K562 (cell line): Measurements from ENCODE around the gene PTPRE. TPM values are rescaled to one million over a fixed set of nuclear protein-coding genes. Genes with fewer than 3 reads are reported as not detected.

Experiments used
- BMI1 ChIP-seq: fragments of 150-350 bp; IDR thresholded peaks from 2 replicates; pipeline ENCODE4 v1.6.1; 2014; ENCODE audit warnings: low read length
- CHD4 ChIP-seq: fragments of 200-600 bp; sonication (generic); IDR thresholded peaks from 3 replicates; pipeline ENCODE4 v1.6.1; 2012; ENCODE audit warnings: low read depth, mild to moderate bottlenecking, mixed read lengths, low read length, inconsistent platforms; ENCODE audit not compliant: insufficient read depth, insufficient replicate concordance, poor library complexity, severe bottlenecking
- FOXP1 ChIP-seq: sonication (generic); formaldehyde crosslinking; IDR thresholded peaks from 2 replicates; pipeline ENCODE4 v1.8.0; 2022; ENCODE audit warnings: mild to moderate bottlenecking, missing genetic modification reagents
- ZBTB33 ChIP-seq: sonication (generic); formaldehyde crosslinking; IDR thresholded peaks from 2 replicates; pipeline ENCODE4 v1.8.1; 2023; ENCODE audit warnings: mild to moderate bottlenecking, missing genetic modification reagents
- ZBTB49 ChIP-seq: sonication (generic); formaldehyde crosslinking; IDR thresholded peaks from 2 replicates; pipeline ENCODE4 v1.8.0; 2022; ENCODE audit warnings: missing genetic modification reagents, mild to moderate bottlenecking, borderline replicate concordance
- polyA plus RNA-seq, 8 experiments: library from polyadenylated mRNA; depleted of rRNA in 4 of 8; stranded (reverse) in 5 of 8; unstranded in 3 of 8; fragments of >200 nt; fragmentation: Nextera tagmentation in 2 of 8; fragmentation: Illumina TruSeq in 1 of 8; extraction: Ambion mirVana in 2 of 8; extraction: Trizol in 1 of 8; gene quantifications; 2 replicates each; pipeline versions ENCODE4 v1.2.1 to v1.2.3, GENCODE V29; 2011 to 2014; ENCODE audit warnings: inconsistent platforms in 1 of 8, missing spikeins in 1 of 8
- total RNA-seq, 7 experiments: library from RNA; depleted of rRNA in 6 of 7; stranded (reverse); fragments of >200 nt in 6 of 7; fragmentation: Illumina TruSeq in 2 of 7; extraction: Trizol in 2 of 7; gene quantifications; 2 replicates each; pipeline versions ENCODE4 v1.2.1 to v1.2.3, GENCODE V29; 2011 to 2021; ENCODE audit warnings: low replicate concordance in 1 of 7

The PTPRE gene
- total and polyA plus RNA-seq, 9 of the 15 experiments (the other 6 are each of a cell fraction or from before 2014, with no cell fraction given): 0.01 to 0.13 (median 0.04) TPM; not detected in 4

GRCh38 chr10:127873901-127874470, 32.9 kb upstream of the PTPRE start (continued):
- TF ChIP-seq ZBTB33 (CRISPR knock-in tag): no peak
- TF ChIP-seq FOXP1: no peak
- TF ChIP-seq ZBTB49 (CRISPR knock-in tag): no peak
- no peak for TF ChIP-seq CHD4
- no peak for TF ChIP-seq BMI1
- TF ChIP-seq, all 486 proteins: peak for 0
